ENCODE results near the gene VSIR. TPM values are rescaled to one million over a fixed set of nuclear protein-coding genes. Genes with fewer than 3 reads are reported as not detected.
A peak's percentile ranks its signal among the peaks of the same experiment; 100 is the strongest.

The VSIR gene
- total and polyA plus RNA-seq, 10 donors: 34.5 to 512 (median 299) TPM

- no peaks in the 10 kb centered on the region for H3K27me3 ChIP-seq (replicated peaks in 1 of 7)
- H3K9me3 ChIP-seq: no peaks in the 10 kb centered on the region
- no peak overlapping the region for H3K4me3 ChIP-seq
- TF ChIP-seq POLR2A (IDR thresholded peaks at IDR 0.05): no peak
- TF ChIP-seq POLR2AphosphoS5 (IDR thresholded peaks at IDR 0.05): peak; percentile 17 to 56 (median 42)
- peaks cover 2 to 59% (median 35%) of the 10 kb centered on the region in 6 donors for H3K4me1 ChIP-seq
- intact Hi-C loops (cut with DNase I; ENCODE audit: low total_unique reads): loop anchor here (10.0 kb wide), 2 partner anchors 427 to 497 kb away; partner anchors contain the start of gene SLC29A3
- peaks cover 0 to 66% (median 15%) of the 10 kb centered on the region in 6 donors for H3K36me3 ChIP-seq
- peak; percentile 78 for DNase-seq
- H3K27ac ChIP-seq: peak overlapping the region in 3 of 8 donors; percentile 7 to 92 (median 32)
- WGBS, 5 donors: 77 to 90% (median 82%) methylated on average over 16 to 19 of the region's 19 CpGs
Observed at GRCh38 chr10:71811351-71811750, 38.0 kb upstream of the VSIR start.

- WGBS, 5 donors: 73 to 93% (median 88%) methylated on average over 12 to 13 of the region's 13 CpGs
- peak; percentile 71 for DNase-seq
- TF ChIP-seq CTCF (IDR thresholded peaks at IDR 0.05 in 8 of 11, conservative IDR thresholded peaks at IDR 0.05 in 3 of 11) (no peak), POLR2AphosphoS5 (IDR thresholded peaks at IDR 0.05) (peak; percentile 19 to 50 (median 33)), POLR2A (IDR thresholded peaks at IDR 0.05) (no peak)
- peaks cover 0 to 54% (median 4%) of the 10 kb centered on the region in 6 donors for H3K36me3 ChIP-seq
- intact Hi-C loops (cut with DNase I; ENCODE audit: low total_unique reads): loop anchor here (10.0 kb wide), 2 partner anchors 425 to 495 kb away; partner anchors contain the start of gene SLC29A3
- peak overlapping the region in 1 of 8 donors; percentile 4 for H3K27ac ChIP-seq
- no peak overlapping the region for H3K4me3 ChIP-seq
- no peaks in the 10 kb centered on the region for H3K9me3 ChIP-seq
- no peaks in the 10 kb centered on the region for H3K27me3 ChIP-seq (replicated peaks in 1 of 7)
- H3K4me1 ChIP-seq: peaks cover 2 to 58% (median 36%) of the 10 kb centered on the region in 6 donors
Observed at GRCh38 chr10:71810048-71810750, 36.9 kb upstream of the VSIR start.

- TF ChIP-seq POLR2A (IDR thresholded peaks at IDR 0.05) (no peak), POLR2AphosphoS5 (IDR thresholded peaks at IDR 0.05) (peak; percentile 21 to 78 (median 46)), CTCF (IDR thresholded peaks at IDR 0.05 in 8 of 11, conservative IDR thresholded peaks at IDR 0.05 in 3 of 11) (no peak)
- Histone ChIP-seq H3K27me3 (replicated peaks in 1 of 7) (no peaks in the 10 kb centered on the region), H3K4me3 (no peak overlapping the region), H3K36me3 (peaks cover 0 to 49% (median under 1%) of the 10 kb centered on the region in 6 donors), H3K9me3 (no peaks in the 10 kb centered on the region), H3K27ac (no peak overlapping the region), H3K4me1 (peaks cover 2 to 56% (median 32%) of the 10 kb centered on the region in 6 donors)
- 91 to 95% (median 94%) methylated on average over 23 to 25 of the region's 25 CpGs for WGBS, 5 donors
- DNase-seq: peak; percentile 69
- intact Hi-C loops (cut with DNase I; ENCODE audit: low total_unique reads): loop anchor here (10.0 kb wide), 2 partner anchors 425 to 495 kb away; partner anchors contain the start of gene SLC29A3
Observed at GRCh38 chr10:71809628-71810027, 36.3 kb upstream of the VSIR start.

GRCh38 chr10:71807557-71808510, 34.5 kb upstream of the VSIR start:
- Histone ChIP-seq H3K27ac (no peak overlapping the region), H3K4me3 (no peak overlapping the region), H3K4me1 (peaks cover 2 to 44% (median 30%) of the 10 kb centered on the region in 6 donors), H3K27me3 (replicated peaks in 1 of 7) (no peaks in the 10 kb centered on the region), H3K9me3 (no peaks in the 10 kb centered on the region), H3K36me3 (peaks cover 0 to 31% (median 0%) of the 10 kb centered on the region in 6 donors)
- WGBS, 5 donors: 92 to 95% (median 94%) methylated on average over 13 to 21 of the region's 21 CpGs
- TF ChIP-seq POLR2A (IDR thresholded peaks at IDR 0.05) (no peak), POLR2AphosphoS5 (IDR thresholded peaks at IDR 0.05) (peak; percentile 15 to 67 (median 41))
- peak; percentile 71 for DNase-seq
- intact Hi-C loops (cut with DNase I; ENCODE audit: low total_unique reads): no loop called here
